SK-N-SH treated with all-trans-retinoic acid at 6 μM for 48 hours (cell line): ENCODE results near the gene NAA50.

ENCODE experiments used
- ARNTL ChIP-seq: fragments of 450-650 bp; formaldehyde crosslinking; IDR thresholded peaks from 2 replicates; pipeline ENCODE4 v1.5.0; 2020; ENCODE audit warnings: low read depth, mild to moderate bottlenecking, moderate library complexity, borderline replicate concordance
- BACH2 ChIP-seq: fragments of 250-450 bp; sonication (Bioruptor Pico); IDR thresholded peaks from 2 replicates; pipeline ENCODE4 v1.9.0; 2021; ENCODE audit warnings: mild to moderate bottlenecking, borderline replicate concordance
- GLIS3 ChIP-seq: fragments of 250-450 bp; sonication (Bioruptor Pico); IDR thresholded peaks from 2 replicates; pipeline ENCODE4 v1.5.0; 2020; ENCODE audit warnings: mild to moderate bottlenecking, moderate library complexity
- OSR1 ChIP-seq: fragments of 250-450 bp; sonication (Bioruptor Pico); IDR thresholded peaks from 2 replicates; pipeline ENCODE4 v1.8.0; 2022; ENCODE audit warnings: moderate library complexity, mild to moderate bottlenecking, inconsistent platforms
- RARB ChIP-seq: fragments of 250-450 bp; sonication (Bioruptor Pico); IDR thresholded peaks from 2 replicates; pipeline ENCODE4 v1.8.0; 2021; ENCODE audit warnings: mild to moderate bottlenecking, moderate library complexity
- SNAI2 ChIP-seq: fragments of 250-450 bp; sonication (Bioruptor Pico); IDR thresholded peaks from 2 replicates; pipeline ENCODE4 v1.5.0; 2020; ENCODE audit warnings: mild to moderate bottlenecking, moderate library complexity
- TOX ChIP-seq: fragments of 250-450 bp; sonication (Bioruptor Pico); IDR thresholded peaks from 2 replicates; pipeline ENCODE4 v1.8.0; 2021; ENCODE audit warnings: mild to moderate bottlenecking, moderate library complexity, borderline replicate concordance
- ZFP3 ChIP-seq: fragments of 250-450 bp; sonication (Bioruptor Pico); IDR thresholded peaks from 2 replicates; pipeline ENCODE4 v1.5.0; 2020; ENCODE audit warnings: mild to moderate bottlenecking, moderate library complexity
- ZFP30 ChIP-seq: fragments of 450-650 bp; formaldehyde crosslinking; IDR thresholded peaks from 2 replicates; pipeline ENCODE4 v1.5.0; 2022; ENCODE audit warnings: mild to moderate bottlenecking, moderate library complexity
- ZNF8 ChIP-seq: fragments of 450-650 bp; formaldehyde crosslinking; IDR thresholded peaks from 2 replicates; pipeline ENCODE4 v1.5.0; 2020; ENCODE audit warnings: mild to moderate bottlenecking, moderate library complexity
- TF ChIP-seq, protein P1 (sequence below): fragments of 250-450 bp; sonication (Bioruptor Pico); IDR thresholded peaks from 2 replicates; pipeline ENCODE4 v1.5.1; 2021; ENCODE audit warnings: mild to moderate bottlenecking, moderate library complexity
- TF ChIP-seq, protein P2 (sequence below): fragments of 250-450 bp; sonication (Bioruptor Pico); IDR thresholded peaks from 2 replicates; pipeline ENCODE4 v1.5.1; 2020; ENCODE audit warnings: low read depth, mild to moderate bottlenecking, moderate library complexity
- TF ChIP-seq, protein P3 (sequence below): fragments of 250-450 bp; sonication (Bioruptor Pico); IDR thresholded peaks from 2 replicates; pipeline ENCODE4 v1.8.0; 2020; ENCODE audit warnings: mild to moderate bottlenecking, moderate library complexity, borderline replicate concordance
- TF ChIP-seq, protein P4 (sequence below): fragments of 250-450 bp; sonication (Bioruptor Pico); IDR thresholded peaks from 2 replicates; pipeline ENCODE4 v1.8.0; 2021; ENCODE audit warnings: low read depth, mild to moderate bottlenecking, moderate library complexity, borderline replicate concordance

DNA sequence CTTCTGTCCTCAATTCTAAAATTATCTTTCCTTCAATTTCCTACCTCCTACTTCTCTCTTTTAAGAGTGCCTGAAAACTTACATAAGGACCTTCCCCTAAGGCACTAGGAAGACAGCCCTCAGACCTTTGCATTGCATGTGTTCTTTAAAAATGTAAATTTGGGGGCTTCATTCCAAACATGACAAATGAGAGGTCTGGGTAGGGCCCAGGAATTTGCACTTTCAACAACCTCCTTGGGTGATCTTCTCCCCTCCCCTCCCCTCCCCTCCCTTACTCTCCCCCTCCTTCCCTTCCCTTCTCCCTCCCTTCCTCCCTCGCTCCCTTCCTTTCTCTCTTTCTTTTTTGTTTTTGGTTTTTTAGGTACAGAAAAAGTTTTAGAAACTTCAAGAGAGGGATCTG lies 68.3 kb downstream of the NAA50 start:
- TF ChIP-seq ZFP3 (CRISPR knock-in tag) (no peak), GLIS3 (CRISPR knock-in tag) (no peak), SNAI2 (CRISPR knock-in tag) (no peak), ZFP30 (no peak), ARNTL (CRISPR knock-in tag) (no peak), OSR1 (no peak), RARB (CRISPR knock-in tag) (no peak), TOX (CRISPR knock-in tag) (no peak), ZNF8 (CRISPR knock-in tag) (no peak), BACH2 (no peak)
- TF ChIP-seq, protein P1, sequence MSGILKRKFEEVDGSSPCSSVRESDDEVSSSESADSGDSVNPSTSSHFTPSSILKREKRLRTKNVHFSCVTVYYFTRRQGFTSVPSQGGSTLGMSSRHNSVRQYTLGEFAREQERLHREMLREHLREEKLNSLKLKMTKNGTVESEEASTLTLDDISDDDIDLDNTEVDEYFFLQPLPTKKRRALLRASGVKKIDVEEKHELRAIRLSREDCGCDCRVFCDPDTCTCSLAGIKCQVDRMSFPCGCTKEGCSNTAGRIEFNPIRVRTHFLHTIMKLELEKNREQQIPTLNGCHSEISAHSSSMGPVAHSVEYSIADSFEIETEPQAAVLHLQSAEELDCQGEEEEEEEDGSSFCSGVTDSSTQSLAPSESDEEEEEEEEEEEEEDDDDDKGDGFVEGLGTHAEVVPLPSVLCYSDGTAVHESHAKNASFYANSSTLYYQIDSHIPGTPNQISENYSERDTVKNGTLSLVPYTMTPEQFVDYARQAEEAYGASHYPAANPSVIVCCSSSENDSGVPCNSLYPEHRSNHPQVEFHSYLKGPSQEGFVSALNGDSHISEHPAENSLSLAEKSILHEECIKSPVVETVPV, result no peak
- TF ChIP-seq, protein P2, sequence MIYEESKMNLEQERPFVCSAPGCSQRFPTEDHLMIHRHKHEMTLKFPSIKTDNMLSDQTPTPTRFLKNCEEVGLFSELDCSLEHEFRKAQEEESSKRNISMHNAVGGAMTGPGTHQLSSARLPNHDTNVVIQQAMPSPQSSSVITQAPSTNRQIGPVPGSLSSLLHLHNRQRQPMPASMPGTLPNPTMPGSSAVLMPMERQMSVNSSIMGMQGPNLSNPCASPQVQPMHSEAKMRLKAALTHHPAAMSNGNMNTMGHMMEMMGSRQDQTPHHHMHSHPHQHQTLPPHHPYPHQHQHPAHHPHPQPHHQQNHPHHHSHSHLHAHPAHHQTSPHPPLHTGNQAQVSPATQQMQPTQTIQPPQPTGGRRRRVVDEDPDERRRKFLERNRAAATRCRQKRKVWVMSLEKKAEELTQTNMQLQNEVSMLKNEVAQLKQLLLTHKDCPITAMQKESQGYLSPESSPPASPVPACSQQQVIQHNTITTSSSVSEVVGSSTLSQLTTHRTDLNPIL (CRISPR knock-in tag), result no peak
- TF ChIP-seq, protein P3, sequence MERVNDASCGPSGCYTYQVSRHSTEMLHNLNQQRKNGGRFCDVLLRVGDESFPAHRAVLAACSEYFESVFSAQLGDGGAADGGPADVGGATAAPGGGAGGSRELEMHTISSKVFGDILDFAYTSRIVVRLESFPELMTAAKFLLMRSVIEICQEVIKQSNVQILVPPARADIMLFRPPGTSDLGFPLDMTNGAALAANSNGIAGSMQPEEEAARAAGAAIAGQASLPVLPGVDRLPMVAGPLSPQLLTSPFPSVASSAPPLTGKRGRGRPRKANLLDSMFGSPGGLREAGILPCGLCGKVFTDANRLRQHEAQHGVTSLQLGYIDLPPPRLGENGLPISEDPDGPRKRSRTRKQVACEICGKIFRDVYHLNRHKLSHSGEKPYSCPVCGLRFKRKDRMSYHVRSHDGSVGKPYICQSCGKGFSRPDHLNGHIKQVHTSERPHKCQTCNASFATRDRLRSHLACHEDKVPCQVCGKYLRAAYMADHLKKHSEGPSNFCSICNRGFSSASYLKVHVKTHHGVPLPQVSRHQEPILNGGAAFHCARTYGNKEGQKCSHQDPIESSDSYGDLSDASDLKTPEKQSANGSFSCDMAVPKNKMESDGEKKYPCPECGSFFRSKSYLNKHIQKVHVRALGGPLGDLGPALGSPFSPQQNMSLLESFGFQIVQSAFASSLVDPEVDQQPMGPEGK, result no peak
- TF ChIP-seq, protein P4, sequence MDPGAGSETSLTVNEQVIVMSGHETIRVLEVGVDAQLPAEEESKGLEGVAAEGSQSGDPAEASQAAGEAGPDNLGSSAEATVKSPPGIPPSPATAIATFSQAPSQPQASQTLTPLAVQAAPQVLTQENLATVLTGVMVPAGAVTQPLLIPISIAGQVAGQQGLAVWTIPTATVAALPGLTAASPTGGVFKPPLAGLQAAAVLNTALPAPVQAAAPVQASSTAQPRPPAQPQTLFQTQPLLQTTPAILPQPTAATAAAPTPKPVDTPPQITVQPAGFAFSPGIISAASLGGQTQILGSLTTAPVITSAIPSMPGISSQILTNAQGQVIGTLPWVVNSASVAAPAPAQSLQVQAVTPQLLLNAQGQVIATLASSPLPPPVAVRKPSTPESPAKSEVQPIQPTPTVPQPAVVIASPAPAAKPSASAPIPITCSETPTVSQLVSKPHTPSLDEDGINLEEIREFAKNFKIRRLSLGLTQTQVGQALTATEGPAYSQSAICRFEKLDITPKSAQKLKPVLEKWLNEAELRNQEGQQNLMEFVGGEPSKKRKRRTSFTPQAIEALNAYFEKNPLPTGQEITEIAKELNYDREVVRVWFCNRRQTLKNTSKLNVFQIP (CRISPR knock-in tag), result no peak
